OCI-LY3 (cell line): ENCODE measurements around the gene IBA57.

Source experiments
- H2AFZ ChIP-seq: fragments of 200-600, 300-600 bp; shearing (Covaris generic); 2 replicates; pipeline ENCODE4 v1.6.0; 2014; ENCODE audit warnings: antibody characterized with exemption, low read depth, low read length
- H3K27ac ChIP-seq: fragments of 200-600, 300-600 bp; sonication (generic); 2 replicates; pipeline ENCODE4 v1.5.1; 2014; ENCODE audit warnings: mild to moderate bottlenecking, low read length, moderate library complexity, mixed read lengths
- H3K27me3 ChIP-seq: fragments of 200-600, 300-600 bp; sonication (generic); 2 replicates; pipeline ENCODE4 v1.6.1; 2014; ENCODE audit warnings: low read depth, low read length, mixed read lengths
- H3K36me3 ChIP-seq: fragments of 200-600, 300-600 bp; sonication (generic); replicated peaks from 2 replicates; pipeline ENCODE3; 2014; ENCODE audit warnings: low read depth, low read length, mixed read lengths
- H3K4me1 ChIP-seq: fragments of 300-600, 200-600 bp; sonication (generic); 2 replicates; pipeline ENCODE4 v1.6.1; 2014; ENCODE audit warnings: low read length, mixed read lengths
- H3K4me2 ChIP-seq: fragments of 200-600, 300-600 bp; sonication (generic); 2 replicates; pipeline ENCODE4 v1.6.1; 2014; ENCODE audit warnings: low read length, mixed read lengths
- H3K4me3 ChIP-seq: fragments of 300-600, 200-600 bp; sonication (generic); 2 replicates; pipeline ENCODE4 v1.5.1; 2014; ENCODE audit warnings: antibody characterized with exemption, mild to moderate bottlenecking, low read length, moderate library complexity
- H3K79me2 ChIP-seq: fragments of 300-600, 200-600 bp; shearing (Covaris generic); 2 replicates; pipeline ENCODE4 v1.6.1; 2014; ENCODE audit warnings: mild to moderate bottlenecking, low read length, mixed read lengths
- H3K9ac ChIP-seq: fragments of 300-600, 200-600 bp; shearing (Covaris generic); 2 replicates; pipeline ENCODE4 v1.6.0; 2014; ENCODE audit warnings: mild to moderate bottlenecking, low read length, moderate library complexity
- H3K9me3 ChIP-seq: fragments of 200-600, 300-600 bp; shearing (Covaris generic); 2 replicates; pipeline ENCODE4 v1.6.1; 2014; ENCODE audit warnings: low read length, mixed read lengths; ENCODE audit not compliant: insufficient read depth
- H4K20me1 ChIP-seq: fragments of 200-600, 300-600 bp; sonication (generic); 2 replicates; pipeline ENCODE4 v1.6.1; 2016; ENCODE audit warnings: low read length, mixed read lengths; ENCODE audit not compliant: insufficient read depth
- CTCF ChIP-seq: fragments of 200-600, 300-600 bp; sonication (generic); IDR thresholded peaks from 2 replicates; pipeline ENCODE4 v1.5.1; 2014; ENCODE audit warnings: antibody characterized with exemption, low read length, low read depth
- EZH2phosphoT487 ChIP-seq: fragments of 200-600 bp; shearing (Covaris generic); IDR thresholded peaks from 2 replicates; pipeline ENCODE4 v1.6.1; 2018; ENCODE audit warnings: antibody characterized with exemption, mixed run types, low read depth

The IBA57 gene

DNA sequence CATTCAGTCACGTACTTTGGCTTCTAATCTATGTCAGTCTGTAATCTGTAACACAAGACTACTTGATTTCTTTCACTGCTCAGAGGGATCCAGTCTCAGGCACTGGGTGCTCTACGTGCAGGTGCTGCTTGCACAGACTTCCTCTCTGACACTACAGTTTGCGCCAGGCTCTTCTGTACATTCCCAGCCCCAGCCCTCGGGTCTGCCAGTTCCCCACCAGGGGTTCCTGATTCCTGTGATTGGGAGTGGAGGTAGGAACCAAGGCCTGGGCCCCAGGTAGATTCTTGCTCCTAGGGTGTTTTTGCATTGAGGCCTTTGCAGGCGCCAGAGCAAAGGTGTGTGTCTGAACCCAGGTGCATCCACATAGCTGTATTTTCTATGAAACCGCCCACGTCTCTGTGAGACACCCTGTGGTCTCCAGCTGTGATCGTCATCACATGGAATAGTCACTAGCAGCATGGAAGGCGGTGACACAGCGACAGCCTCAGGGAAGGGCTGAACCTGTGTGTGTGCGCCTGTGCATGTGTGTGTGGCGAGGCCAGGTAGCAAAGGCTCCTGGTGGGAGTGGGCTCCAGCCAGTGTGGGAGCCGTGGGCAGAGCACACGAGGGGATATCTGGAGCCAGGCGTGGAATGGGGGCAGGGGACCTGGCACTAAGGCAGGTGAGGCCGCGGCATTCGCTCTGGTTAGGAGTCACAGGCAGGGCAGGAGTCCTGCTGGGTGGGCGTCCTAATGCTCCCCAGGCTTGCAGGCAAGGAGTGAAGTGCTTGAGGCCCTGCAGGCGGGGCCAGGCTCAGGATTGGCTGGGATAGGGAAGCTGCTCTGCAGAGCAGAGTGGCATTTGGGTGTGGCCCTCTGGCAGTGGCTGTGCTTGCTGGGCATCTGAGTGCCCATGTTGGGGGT lies 10.7 kb upstream of the IBA57 start:
- H4K20me1 ChIP-seq: no peaks in the 10 kb centered on the region
- H3K9me3 ChIP-seq: no peaks in the 10 kb centered on the region
- H3K79me2 ChIP-seq: no peaks in the 10 kb centered on the region
- no peak overlapping the region for H3K27ac ChIP-seq
- H2AFZ ChIP-seq: no peak overlapping the region
- H3K9ac ChIP-seq: no peak overlapping the region
- no peak for TF ChIP-seq EZH2phosphoT487
- TF ChIP-seq CTCF: no peak
- no peaks in the 10 kb centered on the region for H3K4me1 ChIP-seq
- H3K4me2 ChIP-seq: no peak overlapping the region
- H3K36me3 ChIP-seq: no peaks in the 10 kb centered on the region
- no peaks in the 10 kb centered on the region for H3K27me3 ChIP-seq
- H3K4me3 ChIP-seq: no peak overlapping the region

- Histone ChIP-seq H3K27me3 (no peaks in the 10 kb centered on the region), H3K9me3 (no peaks in the 10 kb centered on the region), H4K20me1 (no peaks in the 10 kb centered on the region), H3K4me1 (no peaks in the 10 kb centered on the region), H3K4me3 (no peak overlapping the region), H3K79me2 (no peaks in the 10 kb centered on the region), H2AFZ (no peak overlapping the region), H3K9ac (no peak overlapping the region), H3K4me2 (no peak overlapping the region), H3K27ac (no peak overlapping the region), H3K36me3 (no peaks in the 10 kb centered on the region)
- TF ChIP-seq EZH2phosphoT487: no peak
- no peak for TF ChIP-seq CTCF
These were observed 9.7 kb upstream of the IBA57 start for GRCh38 chr1:228155596-228156514.

- Histone ChIP-seq H3K9ac (no peak overlapping the region), H3K27me3 (no peaks in the 10 kb centered on the region), H3K4me2 (no peak overlapping the region), H3K36me3 (no peaks in the 10 kb centered on the region), H3K9me3 (no peaks in the 10 kb centered on the region), H3K4me1 (no peaks in the 10 kb centered on the region), H3K27ac (no peak overlapping the region), H3K79me2 (no peaks in the 10 kb centered on the region), H3K4me3 (no peak overlapping the region), H4K20me1 (no peaks in the 10 kb centered on the region), H2AFZ (no peak overlapping the region)
- TF ChIP-seq EZH2phosphoT487: no peak
These were observed 9.1 kb upstream of the IBA57 start for GRCh38 chr1:228156515-228156881.

DNA sequence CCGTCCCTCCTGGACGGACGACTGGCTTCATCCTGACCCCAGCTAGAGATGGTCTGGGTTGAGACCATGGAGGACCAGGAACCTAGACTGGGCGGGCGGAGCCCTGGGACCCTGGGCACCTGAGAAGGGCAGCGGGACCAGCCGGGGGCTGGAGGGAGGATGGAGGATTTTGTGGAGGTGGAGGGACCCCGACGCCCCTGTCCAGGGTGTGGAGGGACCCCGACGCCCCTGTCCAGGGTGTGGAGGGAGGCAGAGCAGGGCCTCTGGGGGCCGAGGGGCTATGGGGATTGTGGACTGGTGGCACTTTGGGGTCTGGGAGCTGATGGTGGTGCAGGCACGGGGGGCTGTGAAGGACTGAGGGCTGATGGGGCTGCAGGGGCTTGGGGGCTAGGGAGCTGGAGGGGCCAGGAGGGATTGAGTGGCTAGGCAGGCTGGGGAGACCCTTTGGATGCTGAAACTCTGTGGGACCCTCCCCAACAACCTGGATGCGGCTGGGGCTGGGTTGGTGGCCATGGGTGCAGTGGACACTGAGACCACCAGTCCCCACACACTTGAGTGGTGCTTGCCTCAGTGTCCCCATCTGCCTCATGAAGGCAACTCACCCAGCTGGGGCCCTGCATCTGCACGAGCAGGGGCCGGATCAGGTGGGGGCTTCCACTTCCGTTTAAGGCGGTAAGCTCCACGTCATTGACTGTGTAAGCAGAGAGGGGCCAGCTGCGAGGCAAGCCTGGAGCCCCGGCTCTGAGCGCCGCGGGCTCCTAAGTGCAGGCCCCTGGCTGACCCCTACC lies 8.5 kb upstream of the IBA57 start:
- H3K79me2 ChIP-seq: no peaks in the 10 kb centered on the region
- no peaks in the 10 kb centered on the region for H3K27me3 ChIP-seq
- no peaks in the 10 kb centered on the region for H3K36me3 ChIP-seq
- H3K4me2 ChIP-seq: no peak overlapping the region
- no peak overlapping the region for H3K27ac ChIP-seq
- TF ChIP-seq EZH2phosphoT487 (no peak), CTCF (no peak)
- H3K4me3 ChIP-seq: no peak overlapping the region
- no peak overlapping the region for H2AFZ ChIP-seq
- H3K9ac ChIP-seq: no peak overlapping the region
- H3K4me1 ChIP-seq: no peaks in the 10 kb centered on the region
- H3K9me3 ChIP-seq: no peaks in the 10 kb centered on the region
- no peaks in the 10 kb centered on the region for H4K20me1 ChIP-seq
